Activated CD4-positive, alpha-beta T cell treated with anti-CD3 and anti-CD28 coated beads for 24 hours (primary cell): Measurements from ENCODE around the gene DCUN1D1.

Experiments used
- DNase-seq, 2 donors: peaks; one replicate each; pipeline ENCODE4 v3.0.0-alpha.2; 2020; ENCODE audit warnings: low read depth in 2 of 2

The DCUN1D1 gene

GRCh38 chr3:182892226-182892625 is 88.1 kb downstream of the DCUN1D1 start:
- DNase-seq: no peak

DNA sequence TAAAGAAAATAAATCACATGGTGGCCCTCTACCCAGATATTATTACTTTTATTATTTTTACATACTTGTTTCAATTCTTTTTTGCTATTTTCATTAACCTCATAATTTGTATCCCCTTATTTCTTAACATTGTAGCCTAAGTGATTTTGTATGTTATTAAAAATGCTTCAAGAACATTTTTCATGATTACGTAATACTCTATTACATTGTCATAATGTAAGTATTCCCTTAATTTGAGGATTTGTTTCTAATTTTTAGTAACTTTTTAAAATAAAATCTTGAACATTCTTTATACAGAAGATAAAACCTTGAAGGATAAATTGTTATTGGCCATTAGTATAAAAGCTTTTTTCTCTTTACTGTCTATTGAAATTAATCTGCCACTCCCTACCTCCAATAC is 89.0 kb downstream of the DCUN1D1 start:
- DNase-seq: no peak

GRCh38 chr3:182889948-182890629 is 90.2 kb downstream of the DCUN1D1 start:
- no peak for DNase-seq
